WTC11 (cell line): ENCODE data around the gene CHTOP. TPM values are rescaled to one million over a fixed set of nuclear protein-coding genes. Genes with fewer than 3 reads are reported as not detected.

Experiments used
- ATAC-seq: fragments of 200-7000 bp; cut with Tn5 transposase; 2 replicates; pipeline ENCODE4 v1.10.0; 2021; ENCODE audit warnings: mild to moderate bottlenecking, moderate library complexity
- CTCF ChIA-PET: fragments of 300-600 bp; sonication (Branson Sonifier 250); formaldehyde crosslinking; loops from one replicate; lab custom pipeline; 2021; ENCODE audit warnings: antibody characterized with exemption; lab: Charles Lee
- POLR2A ChIA-PET: fragments of 350-600 bp; sonication (Branson Sonifier 250); formaldehyde crosslinking; loops from one replicate; lab custom pipeline; 2021; ENCODE audit warnings: antibody characterized with exemption; lab: Charles Lee
- DNase-seq: peaks from one replicate; pipeline ENCODE4 v3.0.0; 2021; ENCODE audit warnings: low spot score
- H3K27ac Mint-ChIP-seq: 2 replicates; pipeline ENCODE4 v1.8.0; 2021; ENCODE audit warnings: mixed read lengths
- H3K27me3 Mint-ChIP-seq: 2 replicates; pipeline ENCODE4 v1.8.0; 2021; ENCODE audit warnings: low read depth, mild to moderate bottlenecking, moderate library complexity, mixed read lengths
- H3K36me3 Mint-ChIP-seq: 2 replicates; pipeline ENCODE4 v1.8.0; 2021; ENCODE audit warnings: mixed read lengths
- H3K4me1 Mint-ChIP-seq: 2 replicates; pipeline ENCODE4 v1.8.0; 2022; ENCODE audit warnings: mixed read lengths
- H3K4me3 Mint-ChIP-seq: 2 replicates; pipeline ENCODE4 v1.8.0; 2021; ENCODE audit warnings: mild to moderate bottlenecking, moderate library complexity, mixed read lengths
- H3K9me3 Mint-ChIP-seq: 2 replicates; pipeline ENCODE4 v1.8.0; 2021; ENCODE audit warnings: mixed read lengths
- AR ChIP-seq: fragments of 250-450 bp; sonication (Bioruptor Pico); IDR thresholded peaks from 2 replicates; pipeline ENCODE4 v1.9.0; 2021; ENCODE audit warnings: mild to moderate bottlenecking
- CDX4 ChIP-seq: fragments of 250-450 bp; sonication (Bioruptor Pico); IDR thresholded peaks from 2 replicates; pipeline ENCODE4 v1.9.0; 2021; ENCODE audit warnings: moderate library complexity, mild to moderate bottlenecking, inconsistent platforms, borderline replicate concordance
- ELF4 ChIP-seq: sonication (generic); formaldehyde crosslinking; IDR thresholded peaks from 2 replicates; pipeline ENCODE4 v1.8.1; 2022; ENCODE audit warnings: low read depth, mild to moderate bottlenecking, moderate library complexity, missing genetic modification reagents
- FOXP4 ChIP-seq: sonication (generic); formaldehyde crosslinking; IDR thresholded peaks from 2 replicates; pipeline ENCODE4 v1.8.0; 2022; ENCODE audit warnings: mild to moderate bottlenecking, missing genetic modification reagents
- GTF2I ChIP-seq: fragments of 250-450 bp; sonication (Bioruptor Pico); conservative IDR thresholded peaks from 2 replicates; pipeline ENCODE4 v1.4.0; 2021; ENCODE audit warnings: mild to moderate bottlenecking
- KAT7 ChIP-seq: sonication (generic); formaldehyde crosslinking; IDR thresholded peaks from 2 replicates; pipeline ENCODE4 v1.8.1; 2023; ENCODE audit warnings: missing genetic modification reagents, mild to moderate bottlenecking, borderline replicate concordance
- NFATC4 ChIP-seq: fragments of 250-450 bp; sonication (Bioruptor Pico); IDR thresholded peaks from 2 replicates; pipeline ENCODE4 v1.9.0; 2021; ENCODE audit warnings: mild to moderate bottlenecking
- NR1H2 ChIP-seq: sonication (generic); formaldehyde crosslinking; IDR thresholded peaks from 2 replicates; pipeline ENCODE4 v1.9.0; 2021; ENCODE audit warnings: mild to moderate bottlenecking, moderate library complexity, missing genetic modification reagents
- PRRX2 ChIP-seq: fragments of 250-450 bp; sonication (Bioruptor Pico); IDR thresholded peaks from 2 replicates; pipeline ENCODE4 v1.8.0; 2021; ENCODE audit warnings: mild to moderate bottlenecking
- RELA ChIP-seq: sonication (generic); formaldehyde crosslinking; IDR thresholded peaks from 2 replicates; pipeline ENCODE4 v1.8.1; 2022; ENCODE audit warnings: missing genetic modification reagents, mild to moderate bottlenecking, borderline replicate concordance
- SP1 ChIP-seq: sonication (generic); formaldehyde crosslinking; conservative IDR thresholded peaks from 2 replicates; pipeline ENCODE4 v1.8.1; 2022; ENCODE audit warnings: missing genetic modification reagents
- TEAD4 ChIP-seq: sonication (generic); formaldehyde crosslinking; IDR thresholded peaks from 2 replicates; pipeline ENCODE4 v1.8.0; 2022; ENCODE audit warnings: mild to moderate bottlenecking, missing genetic modification reagents
- TP53 ChIP-seq: sonication (generic); formaldehyde crosslinking; IDR thresholded peaks from 2 replicates; pipeline ENCODE4 v1.8.1; 2023; ENCODE audit warnings: mild to moderate bottlenecking, missing genetic modification reagents
- ZNF138 ChIP-seq: sonication (generic); formaldehyde crosslinking; conservative IDR thresholded peaks from 2 replicates; pipeline ENCODE4 v1.8.1; 2022; ENCODE audit warnings: mild to moderate bottlenecking, moderate library complexity, missing genetic modification reagents
- ZNF219 ChIP-seq: sonication (generic); formaldehyde crosslinking; IDR thresholded peaks from 2 replicates; pipeline ENCODE4 v1.8.0; 2023; ENCODE audit warnings: missing genetic modification reagents, mild to moderate bottlenecking, borderline replicate concordance
- ZNF232 ChIP-seq: sonication (generic); formaldehyde crosslinking; IDR thresholded peaks from 2 replicates; pipeline ENCODE4 v1.8.0; 2022; ENCODE audit warnings: mild to moderate bottlenecking, missing genetic modification reagents
- ZNF263 ChIP-seq: sonication (generic); formaldehyde crosslinking; IDR thresholded peaks from 2 replicates; pipeline ENCODE4 v1.8.1; 2022; ENCODE audit warnings: low read depth, mild to moderate bottlenecking, moderate library complexity, missing genetic modification reagents
- ZNF317 ChIP-seq: sonication (generic); formaldehyde crosslinking; IDR thresholded peaks from 2 replicates; pipeline ENCODE4 v1.8.1; 2023; ENCODE audit warnings: low read depth, mild to moderate bottlenecking, moderate library complexity, missing genetic modification reagents, borderline replicate concordance
- ZNF396 ChIP-seq: fragments of 250-450 bp; sonication (Bioruptor Pico); IDR thresholded peaks from 2 replicates; pipeline ENCODE4 v1.8.0; 2021; ENCODE audit warnings: mild to moderate bottlenecking, moderate library complexity, borderline replicate concordance
- ZNF416 ChIP-seq: fragments of 250-450 bp; sonication (Bioruptor Pico); IDR thresholded peaks from 2 replicates; pipeline ENCODE4 v1.9.0; 2021; ENCODE audit warnings: mild to moderate bottlenecking, inconsistent platforms
- total RNA-seq: library from RNA; stranded (reverse); gene quantifications from 3 replicates; pipeline ENCODE4 v1.2.3, GENCODE V29; 2021
- TF ChIP-seq, protein P1 (sequence below): sonication (generic); formaldehyde crosslinking; IDR thresholded peaks from 2 replicates; pipeline ENCODE4 v1.8.0; 2023; ENCODE audit warnings: mild to moderate bottlenecking, missing genetic modification reagents

The CHTOP gene
- total RNA-seq, 1 experiment from 2014 or later = 101 TPM

DNA sequence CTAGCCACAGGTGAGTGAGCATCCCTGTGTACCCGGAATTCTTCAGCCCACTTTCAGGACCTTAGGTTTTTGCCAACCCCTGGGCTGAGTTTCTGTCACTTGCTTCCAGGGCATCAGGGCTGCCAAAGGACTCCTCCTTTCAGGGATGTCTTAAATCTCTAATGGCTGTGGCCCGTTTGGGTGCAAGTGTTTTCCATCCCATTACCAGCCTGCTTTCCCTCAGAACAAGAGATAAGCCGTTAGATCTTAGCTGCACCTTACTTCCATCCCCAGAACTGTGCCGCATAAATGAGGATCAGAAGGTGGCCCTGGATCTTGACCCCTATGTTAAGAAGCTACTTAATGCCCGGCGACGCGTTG is 25.3 kb downstream of the CHTOP start (continued):
- TF ChIP-seq AR (CRISPR knock-in tag) = no peak
- no peak for TF ChIP-seq TP53
- TF ChIP-seq ZNF416 (CRISPR knock-in tag) = no peak
- no peak for TF ChIP-seq ZNF232
- no peak for TF ChIP-seq SP1 (CRISPR knock-in tag)
- no peak for TF ChIP-seq ZNF138 (CRISPR knock-in tag)
- no peak for TF ChIP-seq ELF4 (CRISPR knock-in tag)

GRCh38 chr1:153659656-153660055 is 25.8 kb downstream of the CHTOP start:
- no peaks in the 10 kb centered on the region for H3K27me3 Mint-ChIP-seq
- peaks cover 44% of the 10 kb centered on the region for H3K36me3 Mint-ChIP-seq
- CTCF ChIA-PET = interaction anchor here (0.6 kb wide), 1 partner anchor 162 kb away, joined by 4 read pairs; no protein-coding TSS in a partner anchor
- ATAC-seq (no peak), DNase-seq (no peak)
- H3K4me1 Mint-ChIP-seq = peaks cover 8% of the 10 kb centered on the region
- POLR2A ChIA-PET = interaction anchor here (0.8 to 2.4 kb wide), 3 partner anchors 11 to 26 kb away, joined by 3 to 11 read pairs (median 5); partner anchors contain the start of gene CHTOP
- H3K27ac Mint-ChIP-seq = peak overlapping the region; percentile 88
- H3K9me3 Mint-ChIP-seq = no peaks in the 10 kb centered on the region
- TF ChIP-seq PRRX2 (CRISPR knock-in tag) (no peak), GTF2I (CRISPR knock-in tag) (no peak)
- TF ChIP-seq, all 79 proteins: peak for 0
- H3K4me3 Mint-ChIP-seq = peak overlapping the region; percentile 92

DNA sequence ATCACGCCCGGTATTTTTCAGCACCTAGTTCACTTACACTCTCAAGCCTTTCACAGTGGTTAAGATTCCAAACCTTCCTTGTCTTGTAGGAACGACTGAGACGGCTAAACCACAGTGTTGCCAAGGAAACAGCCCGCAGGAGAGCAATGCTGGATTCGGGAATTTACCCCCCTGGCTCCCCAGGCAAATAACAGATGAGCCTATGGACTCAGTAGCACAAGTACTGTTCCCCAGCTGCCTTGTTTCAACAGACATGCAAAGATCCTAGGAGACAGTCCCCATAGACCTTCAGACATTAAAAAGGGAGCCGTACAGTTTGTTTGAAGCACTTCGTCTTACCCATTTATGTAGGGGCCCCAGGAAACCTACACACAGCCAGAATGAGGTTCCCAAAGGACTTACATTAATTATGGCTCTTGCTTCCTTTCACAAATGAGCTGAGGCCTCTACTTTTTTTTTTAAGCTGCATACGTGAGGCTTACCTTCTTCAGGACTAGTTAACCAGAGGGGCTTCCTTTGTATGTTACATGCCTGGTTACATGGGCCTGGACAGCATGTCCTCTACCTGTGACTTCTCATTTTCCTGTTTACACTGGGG is 27.3 kb downstream of the CHTOP start:
- CTCF ChIA-PET = interaction anchor here (0.5 kb wide), 1 partner anchor 308 kb away, joined by 3 read pairs; no protein-coding TSS in a partner anchor
- Mint-ChIP-seq H3K27ac (peak overlapping the region; percentile 79; the same call in 1 of the 2 replicates), H3K9me3 (no peaks in the 10 kb centered on the region), H3K4me1 (peaks cover 8% of the 10 kb centered on the region), H3K4me3 (peak overlapping the region; percentile 29; the same call in 1 of the 2 replicates), H3K27me3 (no peaks in the 10 kb centered on the region), H3K36me3 (peaks cover 59% of the 10 kb centered on the region)
- ATAC-seq (no peak), DNase-seq (no peak)
- POLR2A ChIA-PET = interaction anchor here (0.9 kb wide), 1 partner anchor 27 kb away, joined by 3 read pairs; the partner anchor contains the start of gene CHTOP
- TF ChIP-seq ZNF317 (CRISPR knock-in tag) = no peak
- no peak for TF ChIP-seq FOXP4 (CRISPR knock-in tag)
- TF ChIP-seq TEAD4 (CRISPR knock-in tag) = no peak
- no peak for TF ChIP-seq ZNF396 (CRISPR knock-in tag)
- no peak for TF ChIP-seq TP53
- TF ChIP-seq, protein P1, sequence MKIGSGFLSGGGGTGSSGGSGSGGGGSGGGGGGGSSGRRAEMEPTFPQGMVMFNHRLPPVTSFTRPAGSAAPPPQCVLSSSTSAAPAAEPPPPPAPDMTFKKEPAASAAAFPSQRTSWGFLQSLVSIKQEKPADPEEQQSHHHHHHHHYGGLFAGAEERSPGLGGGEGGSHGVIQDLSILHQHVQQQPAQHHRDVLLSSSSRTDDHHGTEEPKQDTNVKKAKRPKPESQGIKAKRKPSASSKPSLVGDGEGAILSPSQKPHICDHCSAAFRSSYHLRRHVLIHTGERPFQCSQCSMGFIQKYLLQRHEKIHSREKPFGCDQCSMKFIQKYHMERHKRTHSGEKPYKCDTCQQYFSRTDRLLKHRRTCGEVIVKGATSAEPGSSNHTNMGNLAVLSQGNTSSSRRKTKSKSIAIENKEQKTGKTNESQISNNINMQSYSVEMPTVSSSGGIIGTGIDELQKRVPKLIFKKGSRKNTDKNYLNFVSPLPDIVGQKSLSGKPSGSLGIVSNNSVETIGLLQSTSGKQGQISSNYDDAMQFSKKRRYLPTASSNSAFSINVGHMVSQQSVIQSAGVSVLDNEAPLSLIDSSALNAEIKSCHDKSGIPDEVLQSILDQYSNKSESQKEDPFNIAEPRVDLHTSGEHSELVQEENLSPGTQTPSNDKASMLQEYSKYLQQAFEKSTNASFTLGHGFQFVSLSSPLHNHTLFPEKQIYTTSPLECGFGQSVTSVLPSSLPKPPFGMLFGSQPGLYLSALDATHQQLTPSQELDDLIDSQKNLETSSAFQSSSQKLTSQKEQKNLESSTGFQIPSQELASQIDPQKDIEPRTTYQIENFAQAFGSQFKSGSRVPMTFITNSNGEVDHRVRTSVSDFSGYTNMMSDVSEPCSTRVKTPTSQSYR (CRISPR knock-in tag) = no peak
- peak; percentile 82 for TF ChIP-seq AR (CRISPR knock-in tag)
- no peak for TF ChIP-seq ZNF416 (CRISPR knock-in tag)
- TF ChIP-seq ZNF219 = no peak
- no peak for TF ChIP-seq NR1H2
- peak; percentile 7 for TF ChIP-seq NFATC4 (CRISPR knock-in tag)
- TF ChIP-seq KAT7 (CRISPR knock-in tag) = no peak
- no peak for TF ChIP-seq RELA (CRISPR knock-in tag)
- no peak for TF ChIP-seq CDX4 (CRISPR knock-in tag)
- no peak for TF ChIP-seq ZNF263 (CRISPR knock-in tag)
